Spleen (tissue), 11 donors: ENCODE results near the gene ZYG11A. TPM values are rescaled to one million over a fixed set of nuclear protein-coding genes. Genes with fewer than 3 reads are reported as not detected.

ENCODE experiments used
- DNase-seq: peaks from one replicate; pipeline ENCODE4 v3.0.0-alpha.2; 2020
- H3K27ac ChIP-seq, 8 donors: fragments of 200-600 bp; sonication (generic) in 7 of 8; 1 replicate in 4 of 8; 2 replicates in 4 of 8; pipeline versions ENCODE4 v1.5.0 to v1.8.0; 2016 to 2021; ENCODE audit warnings: inconsistent platforms in 4 of 8, mild to moderate bottlenecking in 4 of 8, moderate library complexity in 1 of 8
- H3K27me3 ChIP-seq, 7 donors: fragments of 200-600 bp; sonication (generic) in 6 of 7; replicated peaks in 1 of 7; 1 replicate in 4 of 7; 2 replicates in 3 of 7; pipeline versions ENCODE4 v1.5.0 to v1.8.0; 2016 to 2021; ENCODE audit warnings: inconsistent platforms in 3 of 7, mild to moderate bottlenecking in 1 of 7
- H3K36me3 ChIP-seq, 6 donors: fragments of 200-600 bp; sonication (generic) in 5 of 6; 1 replicate in 4 of 6; 2 replicates in 2 of 6; pipeline versions ENCODE4 v1.5.0 to v1.8.0; 2016 to 2021; ENCODE audit warnings: inconsistent platforms in 2 of 6
- H3K4me1 ChIP-seq, 6 donors: fragments of 200-600 bp; sonication (generic) in 5 of 6; 1 replicate in 3 of 6; 2 replicates in 3 of 6; pipeline versions ENCODE4 v1.5.0 to v1.8.0; 2016 to 2021; ENCODE audit warnings: inconsistent platforms in 3 of 6
- H3K4me3 ChIP-seq, 8 donors: fragments of 200-600 bp; sonication (generic) in 7 of 8; 1 replicate in 4 of 8; 2 replicates in 4 of 8; pipeline versions ENCODE4 v1.5.0 to v1.8.0; 2016 to 2021; ENCODE audit warnings: inconsistent platforms in 4 of 8, mild to moderate bottlenecking in 4 of 8, moderate library complexity in 2 of 8
- H3K9me3 ChIP-seq, 8 donors: fragments of 200-600 bp; sonication (generic) in 7 of 8; 1 replicate in 4 of 8; 2 replicates in 4 of 8; pipeline versions ENCODE4 v1.5.0 to v1.8.0; 2016 to 2021; ENCODE audit warnings: inconsistent platforms in 4 of 8
- POLR2A ChIP-seq, 3 donors: fragments of 450-650 bp; IDR thresholded peaks; one replicate each; pipeline ENCODE4 v1.5.1; 2017; ENCODE audit warnings: antibody characterized with exemption in 3 of 3, mild to moderate bottlenecking in 1 of 3
- POLR2AphosphoS5 ChIP-seq, 3 donors: sonication (generic); formaldehyde crosslinking; IDR thresholded peaks; one replicate each; pipeline ENCODE4 v1.5.1; 2017; ENCODE audit warnings: antibody characterized with exemption in 3 of 3
- WGBS, 5 donors: extraction: QIAGEN DNeasy Blood & Tissue Kit in 3 of 5; methylation state at CpG; one replicate each; pipeline versions ENCODE4 v1.1.5 to v1.1.7; 2013 to 2018; 5-methylcytosine and 5-hydroxymethylcytosine counted together
- intact Hi-C: fragments of 100-400 bp; cut with DNase I; formaldehyde crosslinking; loops from one replicate; pipeline ENCODE4 v1.15.0; 2023; ENCODE audit warnings: low total_unique reads
- polyA plus RNA-seq, 3 donors: library from polyadenylated mRNA; stranded (reverse); fragments of 200-250 nt; gene quantifications; one replicate each; pipeline ENCODE4 v1.2.1, GENCODE V29; 2013
- total RNA-seq, 7 donors: library from RNA; depleted of rRNA in 3 of 7; stranded (reverse); fragments of >200 nt in 3 of 7; fragmentation: NEBNext Ultra II Directional in 4 of 7; extraction: Animal tissue kit (Norgen Biotek cat#: 25700) in 4 of 7; gene quantifications; one replicate each; pipeline versions ENCODE4 v1.1.0 to v1.2.1, GENCODE V29; 2016 to 2021
- TF ChIP-seq, protein P1 (sequence below), 11 experiments: fragments of 200-600 bp in 7 of 11; fragments of 450-650 bp in 4 of 11; sonication (generic) in 4 of 11; IDR thresholded peaks in 8 of 11; conservative IDR thresholded peaks in 3 of 11; 1 replicate in 7 of 11; 2 replicates in 4 of 11; pipeline versions ENCODE4 v1.4.0 to v1.8.0; 2016 to 2021; ENCODE audit warnings: antibody characterized with exemption in 11 of 11, inconsistent platforms in 4 of 11, mild to moderate bottlenecking in 1 of 11
- donor health status: healthy with polysubstance abuse.
- donor health status: DM: no; HTN: no; CAD: no; lungs with moderate emphysema.
- donor health status: DM: no; HTN: no; CAD: no.
- donor health status: Bipolar disorder and iron deficiency.
- donor health status: healthy.
- donor health status: DM: no; HTN: no; CAD: no.
- donor health status: DM: yes; HTN: yes; CAD: no.

ZYG11A gene
- total and polyA plus RNA-seq, 10 donors: 0.02 to 0.85 (median 0.16) TPM

DNA sequence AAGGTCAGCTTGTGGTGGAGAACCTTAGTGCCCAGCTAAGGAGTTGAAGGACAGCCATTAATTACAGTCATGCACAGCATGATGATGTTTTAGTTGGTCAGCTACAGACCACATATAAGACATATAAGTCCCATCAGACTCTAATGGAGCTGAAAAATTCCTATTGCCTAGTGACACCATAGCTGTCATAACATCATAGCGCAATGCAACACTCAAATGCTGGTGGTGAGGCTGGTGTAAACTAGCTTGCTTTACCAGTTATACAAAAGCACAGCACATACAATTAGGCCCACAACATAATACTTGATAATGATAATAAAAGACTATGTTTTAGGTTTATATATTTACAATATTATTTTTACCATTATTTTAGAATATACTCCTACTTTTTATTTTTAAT, 75.0 kb downstream of the ZYG11A start:
- peaks cover 0 to 46% (median 22%) of the 10 kb centered on the region in 6 donors for H3K4me1 ChIP-seq
- peaks cover 0 to 14% (median 0%) of the 10 kb centered on the region in 6 donors for H3K36me3 ChIP-seq
- H3K27me3 ChIP-seq: peaks cover 0 to 26% (median 8%) of the 10 kb centered on the region in 7 donors
- H3K27ac ChIP-seq: peak overlapping the region in 3 of 8 donors; percentile 31 to 63 (median 54)
- no peak overlapping the region for H3K4me3 ChIP-seq
- intact Hi-C loops: loop anchor here (5.0 kb wide), 1 partner anchor 210 kb away; no protein-coding TSS in a partner anchor
- H3K9me3 ChIP-seq: no peaks in the 10 kb centered on the region
- no peak for TF ChIP-seq POLR2AphosphoS5 (IDR thresholded peaks at IDR 0.05)
- TF ChIP-seq POLR2A (IDR thresholded peaks at IDR 0.05): no peak
- TF ChIP-seq, protein P1, sequence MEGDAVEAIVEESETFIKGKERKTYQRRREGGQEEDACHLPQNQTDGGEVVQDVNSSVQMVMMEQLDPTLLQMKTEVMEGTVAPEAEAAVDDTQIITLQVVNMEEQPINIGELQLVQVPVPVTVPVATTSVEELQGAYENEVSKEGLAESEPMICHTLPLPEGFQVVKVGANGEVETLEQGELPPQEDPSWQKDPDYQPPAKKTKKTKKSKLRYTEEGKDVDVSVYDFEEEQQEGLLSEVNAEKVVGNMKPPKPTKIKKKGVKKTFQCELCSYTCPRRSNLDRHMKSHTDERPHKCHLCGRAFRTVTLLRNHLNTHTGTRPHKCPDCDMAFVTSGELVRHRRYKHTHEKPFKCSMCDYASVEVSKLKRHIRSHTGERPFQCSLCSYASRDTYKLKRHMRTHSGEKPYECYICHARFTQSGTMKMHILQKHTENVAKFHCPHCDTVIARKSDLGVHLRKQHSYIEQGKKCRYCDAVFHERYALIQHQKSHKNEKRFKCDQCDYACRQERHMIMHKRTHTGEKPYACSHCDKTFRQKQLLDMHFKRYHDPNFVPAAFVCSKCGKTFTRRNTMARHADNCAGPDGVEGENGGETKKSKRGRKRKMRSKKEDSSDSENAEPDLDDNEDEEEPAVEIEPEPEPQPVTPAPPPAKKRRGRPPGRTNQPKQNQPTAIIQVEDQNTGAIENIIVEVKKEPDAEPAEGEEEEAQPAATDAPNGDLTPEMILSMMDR (IDR thresholded peaks at IDR 0.05 in 8 of 11, conservative IDR thresholded peaks at IDR 0.05 in 3 of 11): no peak
- no peak for DNase-seq
- WGBS, 5 donors: 84 to 95% (median 91%) methylated on average over 1 of the region's 1 CpG

DNA sequence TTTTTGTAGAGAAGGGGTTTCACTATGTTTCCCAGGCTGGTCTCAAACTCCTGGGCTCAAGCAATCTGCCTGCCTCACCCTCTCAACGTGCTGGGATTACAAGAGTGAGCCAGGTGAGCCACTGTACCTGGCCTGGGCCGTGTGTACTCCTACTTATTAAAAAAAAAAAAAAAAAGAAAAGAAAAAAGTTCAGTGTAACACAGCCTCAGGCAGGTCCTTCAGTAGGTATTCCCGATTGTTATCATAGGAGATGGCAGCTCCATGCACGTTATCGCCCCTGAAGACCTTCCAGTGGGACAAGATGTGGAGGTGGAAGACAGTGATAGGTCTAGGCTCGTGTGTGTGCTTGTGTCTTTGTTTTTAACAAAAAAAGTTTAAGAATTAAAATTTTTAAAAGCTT, 75.6 kb downstream of the ZYG11A start:
- 83 to 92% (median 89%) methylated on average over 6 of the region's 6 CpGs for WGBS, 5 donors
- Histone ChIP-seq H3K27me3 (peaks cover 0 to 32% (median 8%) of the 10 kb centered on the region in 7 donors), H3K36me3 (peaks cover 0 to 7% (median 0%) of the 10 kb centered on the region in 6 donors), H3K27ac (peak overlapping the region in 2 of 8 donors; percentile 54 to 63), H3K9me3 (no peaks in the 10 kb centered on the region), H3K4me3 (no peak overlapping the region), H3K4me1 (peaks cover 0 to 46% (median 22%) of the 10 kb centered on the region in 6 donors)
- no peak for DNase-seq
- intact Hi-C loops: loop anchor here (5.0 kb wide), 1 partner anchor 211 kb away; no protein-coding TSS in a partner anchor
- TF ChIP-seq POLR2A (IDR thresholded peaks at IDR 0.05): no peak
- TF ChIP-seq, protein P1 (IDR thresholded peaks at IDR 0.05 in 8 of 11, conservative IDR thresholded peaks at IDR 0.05 in 3 of 11): no peak
- no peak for TF ChIP-seq POLR2AphosphoS5 (IDR thresholded peaks at IDR 0.05)

DNA sequence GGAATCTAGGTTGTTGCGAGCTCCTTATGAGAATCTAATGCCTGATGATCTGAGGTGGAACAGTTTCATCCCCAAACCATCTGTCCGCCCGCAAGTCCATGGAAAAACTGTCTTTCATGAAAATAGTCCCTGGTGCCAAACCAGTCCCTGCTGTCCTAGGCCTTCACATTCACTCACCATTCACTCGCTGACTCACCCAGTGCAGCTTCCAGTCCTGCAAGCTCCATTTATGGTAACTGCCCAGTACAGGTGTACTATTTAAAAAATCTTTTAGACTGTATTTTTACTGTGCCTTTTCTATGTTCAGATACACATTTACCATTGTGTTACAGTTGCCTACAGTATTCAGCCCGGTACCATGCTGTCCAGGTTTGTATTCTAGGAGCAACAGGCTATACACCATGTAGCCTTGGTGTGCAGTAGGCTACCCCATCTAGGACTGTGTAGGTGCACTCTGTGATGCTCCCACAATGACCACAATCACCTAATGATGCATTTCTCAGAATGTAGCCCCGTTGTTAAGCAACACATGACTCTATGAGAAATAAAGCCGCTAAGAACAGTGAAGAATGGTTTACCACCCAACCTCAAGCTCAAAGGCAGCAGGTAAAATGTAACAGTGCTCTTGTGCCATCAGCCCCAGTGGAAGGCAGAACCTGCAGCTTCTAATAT, 76.6 kb downstream of the ZYG11A start:
- 88 to 96% (median 91%) methylated on average over 7 of the region's 7 CpGs for WGBS, 5 donors
- Histone ChIP-seq H3K4me3 (no peak overlapping the region), H3K4me1 (peaks cover 0 to 46% (median 22%) of the 10 kb centered on the region in 6 donors), H3K36me3 (no peaks in the 10 kb centered on the region), H3K9me3 (no peaks in the 10 kb centered on the region), H3K27me3 (peaks cover 0 to 40% (median 8%) of the 10 kb centered on the region in 7 donors), H3K27ac (peak overlapping the region in 2 of 8 donors; percentile 1 to 12)
- no peak for TF ChIP-seq POLR2A (IDR thresholded peaks at IDR 0.05)
- TF ChIP-seq POLR2AphosphoS5 (IDR thresholded peaks at IDR 0.05): no peak
- TF ChIP-seq, protein P1 (IDR thresholded peaks at IDR 0.05 in 8 of 11, conservative IDR thresholded peaks at IDR 0.05 in 3 of 11): no peak
- intact Hi-C loops: loop anchor here (5.0 kb wide), 1 partner anchor 212 kb away; no protein-coding TSS in a partner anchor
- no peak for DNase-seq
